ENCODE measurements around the gene CEBPE.

CEBPE gene

GRCh38 chr14:23162800-23163199 is 43.7 kb upstream of the CEBPE start:
- no peak for DNase-seq (ENCODE audit: low read depth)
- TF ChIP-seq CTCF (IDR thresholded peaks at IDR 0.05; ENCODE audit: insufficient read depth, low read depth, low read length, missing control alignments), result no peak
- no peak overlapping the region for H3K4me3 ChIP-seq (ENCODE audit: low read depth, low read length)

GRCh38 chr14:23162005-23162404 is 43.0 kb upstream of the CEBPE start:
- TF ChIP-seq CTCF (IDR thresholded peaks at IDR 0.05; ENCODE audit: insufficient read depth, low read depth, low read length, missing control alignments), result no peak
- no peak for DNase-seq (ENCODE audit: low read depth)
- H3K4me3 ChIP-seq (ENCODE audit: low read depth, low read length), result no peak overlapping the region

GRCh38 chr14:23160924-23161522 is 42.0 kb upstream of the CEBPE start:
- TF ChIP-seq CTCF (IDR thresholded peaks at IDR 0.05; ENCODE audit: insufficient read depth, low read depth, low read length, missing control alignments), result no peak
- no peak overlapping the region for H3K4me3 ChIP-seq (ENCODE audit: low read depth, low read length)

GRCh38 chr14:23159532-23159931 is 40.5 kb upstream of the CEBPE start:
- H3K4me3 ChIP-seq (ENCODE audit: low read depth, low read length), result no peak overlapping the region
- no peak for TF ChIP-seq CTCF (IDR thresholded peaks at IDR 0.05; ENCODE audit: insufficient read depth, low read depth, low read length, missing control alignments)
- no peak for DNase-seq (ENCODE audit: low read depth)

More at GRCh38 chr14:23160924-23161522, 42.0 kb upstream of the CEBPE start:
- DNase-seq (ENCODE audit: low read depth), result no peak

- no peak for DNase-seq (ENCODE audit: low read depth)
- no peak overlapping the region for H3K4me3 ChIP-seq (ENCODE audit: low read depth, low read length)
- TF ChIP-seq CTCF (IDR thresholded peaks at IDR 0.05; ENCODE audit: insufficient read depth, low read depth, low read length, missing control alignments), result no peak
Observed at GRCh38 chr14:23158779-23159178, 39.7 kb upstream of the CEBPE start.

- TF ChIP-seq CTCF (IDR thresholded peaks at IDR 0.05; ENCODE audit: insufficient read depth, low read depth, low read length, missing control alignments), result no peak
- DNase-seq (ENCODE audit: low read depth), result no peak
- no peak overlapping the region for H3K4me3 ChIP-seq (ENCODE audit: low read depth, low read length)
Observed at GRCh38 chr14:23154964-23155587, 36.0 kb upstream of the CEBPE start.
